Activated CD4-positive, alpha-beta T cell treated with anti-CD3 and anti-CD28 coated beads for 48 hours (primary cell): ENCODE results near the gene HSPA6.
"Not testable (repeated sequence)": the region's sequence is repeated elsewhere in the genome, so short reads cannot be mapped to it uniquely, and the experiment has no call there.

Experiments
- DNase-seq: peaks from one replicate; pipeline ENCODE4 v3.0.0-alpha.2; 2020

Gene HSPA6

GRCh38 chr1:161563522-161563921 is 39.2 kb downstream of the HSPA6 start:
- not testable (repeated sequence) for DNase-seq

GRCh38 chr1:161566602-161566960 is 42.2 kb downstream of the HSPA6 start:
- DNase-seq: not testable (repeated sequence)

- DNase-seq: not testable (repeated sequence)
These were observed 47.4 kb downstream of the HSPA6 start for GRCh38 chr1:161571703-161572102.
